Fibroblast of skin of back (primary cell): ENCODE measurements around the gene NCK1. TPM values are rescaled to one million over a fixed set of nuclear protein-coding genes. Genes with fewer than 3 reads are reported as not detected.
A peak's percentile ranks its signal among the peaks of the same experiment; 100 is the strongest.

Experiments used
- DNase-seq: peaks from one replicate; pipeline ENCODE4 v3.0.0-alpha.2; 2013
- polyA plus RNA-seq, 2 experiments: library from polyadenylated mRNA; unstranded; fragments of 120-200 nt; gene quantifications; one replicate each; pipeline ENCODE4 v1.2.1, GENCODE V29; 2013; ENCODE audit not compliant: insufficient read length in 2 of 2

Gene NCK1
- 20.4 TPM for polyA plus RNA-seq (2013, experiment 1 of 2; ENCODE audit: insufficient read length)
- 20.1 TPM for polyA plus RNA-seq (2013, experiment 2 of 2; ENCODE audit: insufficient read length)

GRCh38 chr3:136861890-136862616 is at the start of gene NCK1:
NCK1 (plus strand) TSS chr3:136862208; CDS start chr3:136928002, 65,794 bp downstream.
- DNase-seq, result peak; percentile 99

- DNase-seq, result no peak
Observed at GRCh38 chr3:136817448-136817847, 44.6 kb upstream of the NCK1 start.

- peak; percentile 77 for DNase-seq
Observed at GRCh38 chr3:136818191-136818768, 43.7 kb upstream of the NCK1 start.

- peak; percentile 44 for DNase-seq
Observed at GRCh38 chr3:136818769-136819391, 43.1 kb upstream of the NCK1 start, which contains the start of gene SLC35G2. SLC35G2 (plus strand) TSS chr3:136819126; CDS start chr3:136854461, 35,335 bp downstream.

GRCh38 chr3:136819392-136819730 is 42.6 kb upstream of the NCK1 start:
- peak; percentile 81 for DNase-seq

- peak; percentile 67 for DNase-seq
Observed at GRCh38 chr3:136819731-136820679, 42.0 kb upstream of the NCK1 start.

GRCh38 chr3:136831461-136831860 is 30.5 kb upstream of the NCK1 start:
- no peak for DNase-seq

GRCh38 chr3:136835089-136835812 is 26.8 kb upstream of the NCK1 start:
- no peak for DNase-seq

- no peak for DNase-seq
Observed at GRCh38 chr3:136835813-136836510, 26.0 kb upstream of the NCK1 start.

- DNase-seq, result no peak
Observed at GRCh38 chr3:136836511-136837156, 25.4 kb upstream of the NCK1 start.

- peak; percentile 38 for DNase-seq
Observed at GRCh38 chr3:136838641-136839555, 23.1 kb upstream of the NCK1 start.

- DNase-seq, result no peak
Observed at GRCh38 chr3:136839556-136839931, 22.5 kb upstream of the NCK1 start.

- no peak for DNase-seq
Observed at GRCh38 chr3:136840252-136840651, 21.8 kb upstream of the NCK1 start.

- DNase-seq, result no peak
Observed at GRCh38 chr3:136842294-136842693, 19.7 kb upstream of the NCK1 start.

GRCh38 chr3:136844724-136845123 is 17.3 kb upstream of the NCK1 start:
- DNase-seq, result no peak

GRCh38 chr3:136852180-136852579 is 9.8 kb upstream of the NCK1 start:
- no peak for DNase-seq

GRCh38 chr3:136856665-136857064 is 5.3 kb upstream of the NCK1 start:
- DNase-seq, result no peak

GRCh38 chr3:136858381-136858780 is 3.6 kb upstream of the NCK1 start:
- no peak for DNase-seq

- no peak for DNase-seq
Observed at GRCh38 chr3:136860541-136860940, 1.5 kb upstream of the NCK1 start.
